SK-N-SH (cell line): ENCODE data around the gene RBBP8NL.

Experiments used
- CTCF ChIP-seq: fragments of 200-600 bp; sonication (generic); IDR thresholded peaks from 2 replicates; pipeline ENCODE4 v1.6.1; 2017; ENCODE audit warnings: antibody characterized with exemption, mild to moderate bottlenecking, moderate library complexity
- IRF3 ChIP-seq: fragments of 150-350 bp; IDR thresholded peaks from 2 replicates; pipeline ENCODE4 v1.6.1; 2016; ENCODE audit warnings: mild to moderate bottlenecking, low read depth, low read length
- MAX ChIP-seq: IDR thresholded peaks from 2 replicates; pipeline ENCODE4 v1.4.0; 2012; ENCODE audit warnings: low read depth
- MXI1 ChIP-seq: IDR thresholded peaks from 2 replicates; pipeline ENCODE4 v1.6.1; 2012; ENCODE audit warnings: mild to moderate bottlenecking, low read depth, low read length, improper control_type of control experiment
- NFIC ChIP-seq: IDR thresholded peaks from 2 replicates; pipeline ENCODE4 v1.4.0; 2012; ENCODE audit warnings: borderline replicate concordance
- REST ChIP-seq: IDR thresholded peaks from 2 replicates; pipeline ENCODE4 v1.6.1; 2012; ENCODE audit warnings: mild to moderate bottlenecking, low read depth, low read length, moderate library complexity
- SIN3A ChIP-seq: IDR thresholded peaks from 2 replicates; pipeline ENCODE4 v1.6.1; 2012; ENCODE audit warnings: low read depth, mild to moderate bottlenecking, low read length, moderate library complexity, borderline replicate concordance

- no peak for TF ChIP-seq NFIC
- no peak for TF ChIP-seq REST
- no peak for TF ChIP-seq MXI1
- no peak for TF ChIP-seq SIN3A
- no peak for TF ChIP-seq IRF3
- TF ChIP-seq CTCF, result no peak
- no peak for TF ChIP-seq MAX
Measured at GRCh38 chr20:62459488-62459887, 32.1 kb upstream of the RBBP8NL start.
